GM10266 (cell line): Measurements from ENCODE around the gene MRPL43.
A peak's percentile ranks its signal among the peaks of the same experiment; 100 is the strongest.

Experiments used
- DNase-seq: peaks from one replicate; pipeline ENCODE4 v3.0.0; 2012; ENCODE audit errors: extremely low spot score
- CTCF ChIP-seq: IDR thresholded peaks from 2 replicates; pipeline ENCODE4 v1.5.1; 2012; ENCODE audit warnings: mild to moderate bottlenecking, low read depth; ENCODE audit not compliant: control insufficient read depth, insufficient read depth; ENCODE audit errors: missing control alignments

MRPL43 gene

DNA sequence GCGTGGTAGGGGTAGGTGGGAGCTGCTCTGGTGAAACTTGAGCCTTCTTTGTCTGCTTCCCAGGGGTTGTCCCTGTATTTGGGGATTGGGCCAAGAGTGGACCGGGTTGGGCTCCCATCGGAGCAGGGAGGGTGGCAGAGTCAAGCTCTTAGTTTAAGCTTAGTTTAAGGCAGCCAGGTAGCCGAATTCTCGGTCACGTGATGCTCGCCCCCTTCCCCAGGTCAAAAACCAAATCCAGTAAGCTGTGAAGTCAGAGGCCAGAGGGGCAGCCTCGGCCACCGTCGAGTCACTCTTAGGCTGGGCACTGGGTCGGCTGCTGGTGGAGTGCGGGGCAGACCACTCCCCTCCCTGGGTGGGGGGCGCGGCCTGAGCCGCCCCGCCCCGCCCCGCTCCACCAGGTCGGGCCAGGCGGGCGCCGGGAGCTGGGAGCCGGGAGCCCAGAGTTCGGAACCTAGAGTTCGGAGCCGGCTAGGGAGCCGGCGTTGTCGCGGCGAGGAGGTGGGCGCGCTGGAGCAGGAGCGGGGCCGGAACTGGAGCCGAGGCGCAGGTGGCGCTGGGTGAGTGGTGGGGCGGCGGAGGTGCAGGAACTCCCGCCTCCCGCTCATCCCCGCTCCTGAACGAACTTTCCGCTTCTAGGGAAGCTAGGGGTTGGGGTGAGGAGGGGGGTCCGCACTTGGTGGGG, 9.5 kb upstream of the MRPL43 start:
- TF ChIP-seq CTCF, result no peak
- DNase-seq, result peak; percentile 77

- no peak for TF ChIP-seq CTCF
- no peak for DNase-seq
Observed at GRCh38 chr10:100995181-100995580, 7.9 kb upstream of the MRPL43 start.

DNA sequence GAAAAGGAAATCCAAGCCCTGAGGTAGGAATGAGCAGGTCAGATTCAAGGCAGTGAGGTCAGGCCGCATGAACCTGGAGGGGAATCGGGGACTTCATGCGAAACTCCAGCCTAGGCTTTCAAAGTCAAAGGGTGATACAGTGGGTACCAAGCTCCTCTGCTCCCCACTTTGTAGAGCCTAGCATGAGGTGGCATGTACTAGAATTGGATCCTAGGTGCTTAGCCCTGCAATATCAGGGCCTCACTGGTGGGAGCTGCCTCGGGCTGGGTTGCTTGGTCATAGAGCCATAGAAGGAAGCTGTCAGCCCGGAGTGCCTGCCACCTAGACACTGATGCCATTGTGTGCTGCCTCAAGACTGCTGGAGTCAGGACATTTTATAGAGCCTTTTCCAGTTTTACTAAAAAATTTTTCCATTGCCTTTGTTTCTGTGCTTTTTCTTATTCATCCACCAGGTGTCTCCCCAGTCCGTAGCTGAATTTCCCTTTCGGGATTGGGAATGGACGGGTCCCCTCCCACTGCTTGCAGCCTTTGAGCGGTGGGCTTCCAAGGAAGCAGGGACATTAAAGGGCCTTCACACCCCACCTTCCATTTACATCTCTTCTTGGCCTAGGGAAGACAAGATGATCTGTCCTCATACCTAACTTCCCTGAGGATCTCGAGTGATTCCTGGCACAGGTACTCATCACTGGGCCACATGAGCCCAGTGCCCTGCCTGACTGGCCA, 6.8 kb upstream of the MRPL43 start:
- TF ChIP-seq CTCF, result peak; percentile 20
- no peak for DNase-seq

GRCh38 chr10:100989088-100989487, 1.8 kb upstream of the MRPL43 start:
- TF ChIP-seq CTCF, result no peak
- DNase-seq, result no peak

DNA sequence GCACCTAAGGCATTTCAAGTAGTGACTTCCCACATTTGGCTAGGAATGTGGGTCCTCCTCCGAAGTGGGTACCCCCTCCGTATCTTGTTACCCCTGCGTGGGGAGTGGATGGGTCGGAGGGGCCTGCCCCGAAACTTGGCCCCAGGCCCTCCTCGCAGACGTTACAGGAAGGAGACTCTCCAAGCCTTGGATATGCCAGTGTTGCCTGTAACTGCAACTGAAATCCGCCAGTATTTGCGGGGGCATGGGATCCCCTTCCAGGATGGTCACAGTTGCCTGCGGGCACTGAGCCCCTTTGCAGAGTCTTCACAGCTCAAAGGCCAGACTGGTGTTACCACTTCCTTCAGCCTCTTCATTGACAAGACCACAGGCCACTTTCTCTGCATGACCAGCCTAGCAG, 869 bp upstream of the MRPL43 start:
- no peak for DNase-seq
- TF ChIP-seq CTCF, result no peak

DNA sequence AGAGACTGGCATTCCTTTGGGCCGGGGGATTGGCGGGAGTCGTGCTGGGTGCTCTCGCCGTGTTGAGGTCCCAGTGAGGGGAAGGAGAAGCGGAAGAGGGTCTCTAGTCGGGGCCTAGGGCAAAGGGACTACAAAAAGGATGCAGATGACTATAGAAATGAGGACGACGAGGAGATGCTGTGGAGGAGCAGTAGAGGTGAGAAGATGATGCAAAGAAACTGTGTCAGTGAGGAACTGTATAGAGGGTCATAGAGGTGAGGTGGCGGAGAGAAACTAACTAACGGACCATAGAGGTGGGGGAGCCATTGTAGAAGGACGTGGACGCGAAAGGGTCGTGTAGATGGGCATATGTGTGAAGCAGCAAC, 370 bp upstream of the MRPL43 start:
- no peak for DNase-seq
- no peak for TF ChIP-seq CTCF

GRCh38 chr10:100986623-100986951, 710 bp downstream of the MRPL43 start:
- TF ChIP-seq CTCF, result no peak
- DNase-seq, result no peak
